GM12872 (cell line): ENCODE results near the gene EPS8.

ENCODE experiments used
- CTCF ChIP-seq: IDR thresholded peaks from 3 replicates; pipeline ENCODE4 v1.5.1; 2011; ENCODE audit warnings: low read depth, mild to moderate bottlenecking, low read length, moderate library complexity; ENCODE audit not compliant: insufficient read depth

Gene EPS8

DNA sequence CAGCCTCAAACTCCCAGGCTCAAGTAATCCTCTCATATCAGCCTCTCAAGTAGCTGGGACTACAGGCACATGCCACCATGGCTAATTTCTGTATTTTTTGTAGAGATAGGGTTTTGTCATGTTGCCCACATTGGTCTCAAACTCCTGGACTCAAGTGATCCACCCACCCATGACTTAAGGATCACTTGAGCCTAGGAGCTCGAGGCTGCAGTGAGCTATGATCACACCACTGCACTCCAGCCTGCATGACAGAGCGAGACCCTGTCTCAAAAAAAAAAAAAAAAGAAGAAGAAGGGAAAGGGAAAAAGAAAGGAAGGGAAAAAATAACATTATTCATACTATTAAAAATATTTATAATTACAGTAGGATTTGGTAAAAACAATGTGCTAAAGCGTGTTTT is 19.2 kb downstream of the EPS8 start:
- TF ChIP-seq CTCF, result no peak

GRCh38 chr12:15769586-15769985 is 19.6 kb downstream of the EPS8 start:
- TF ChIP-seq CTCF, result no peak

- TF ChIP-seq CTCF, result no peak
These were observed 21.9 kb downstream of the EPS8 start for GRCh38 chr12:15767301-15767700.

GRCh38 chr12:15763328-15763727 is 25.9 kb downstream of the EPS8 start:
- TF ChIP-seq CTCF, result no peak

- TF ChIP-seq CTCF, result no peak
These were observed 31.5 kb downstream of the EPS8 start for GRCh38 chr12:15757553-15758255.

DNA sequence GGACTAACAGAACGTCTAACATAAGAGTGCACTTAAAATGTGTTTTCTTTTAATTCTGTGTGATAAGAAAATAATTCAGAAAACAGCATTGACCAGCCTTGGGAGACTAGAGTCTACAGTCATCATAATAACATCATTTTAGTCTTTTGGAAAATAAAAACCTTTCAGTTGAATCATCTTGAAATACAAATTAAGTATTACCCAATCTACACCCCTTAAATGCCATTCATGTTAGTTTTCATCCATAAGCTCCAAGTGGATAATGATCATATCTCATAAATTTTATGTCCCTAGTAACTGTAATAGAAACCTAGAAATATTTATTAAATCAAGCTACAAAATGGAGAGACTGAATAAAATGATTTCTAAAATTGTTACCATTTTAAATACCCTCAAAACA is 32.4 kb downstream of the EPS8 start:
- TF ChIP-seq CTCF, result no peak

- TF ChIP-seq CTCF, result no peak
These were observed 35.0 kb downstream of the EPS8 start for GRCh38 chr12:15754233-15754632.
